NT2/D1 (cell line): ENCODE data around the gene TMEM179.

Experiments used
- SUZ12 ChIP-seq: IDR thresholded peaks from 2 replicates; pipeline ENCODE4 v1.6.1; 2011; ENCODE audit not compliant: insufficient read length, insufficient read depth; ENCODE audit errors: extremely low read depth
- YY1 ChIP-seq: IDR thresholded peaks from 2 replicates; pipeline ENCODE4 v1.6.1; 2011; ENCODE audit not compliant: insufficient read length, insufficient read depth
- ZNF274 ChIP-seq: IDR thresholded peaks from 2 replicates; pipeline ENCODE4 v1.6.1; 2011; ENCODE audit warnings: mild to moderate bottlenecking, low read depth, low read length

DNA sequence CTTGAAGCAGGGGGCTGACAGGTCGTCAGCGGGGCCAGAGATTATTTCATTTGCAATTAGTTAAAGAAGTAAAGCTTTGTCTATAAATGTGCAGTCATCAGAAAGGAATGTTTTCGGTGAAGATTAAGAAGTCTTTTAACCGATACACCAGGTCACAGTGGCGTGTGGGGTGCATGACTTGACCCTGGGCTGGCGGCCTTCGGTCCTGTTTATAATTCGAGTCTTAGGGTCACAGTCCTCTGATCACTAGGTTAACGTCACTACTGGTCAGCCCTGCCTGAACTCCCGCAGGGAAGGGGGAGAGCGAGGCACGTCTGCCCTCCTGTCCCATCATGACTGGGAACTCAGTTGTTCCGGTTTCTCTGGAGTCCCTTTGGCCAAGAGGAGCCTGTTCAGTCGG, 30.0 kb downstream of the TMEM179 start:
- TF ChIP-seq ZNF274 = no peak
- no peak for TF ChIP-seq YY1
- TF ChIP-seq SUZ12 = no peak
